ENCODE results near the gene CACNA1I. TPM values are rescaled to one million over a fixed set of nuclear protein-coding genes. Genes with fewer than 3 reads are reported as not detected.

CACNA1I gene
- total and polyA plus RNA-seq, 9 donors: 0.02 to 0.23 (median 0.09) TPM; not detected in 1

DNA sequence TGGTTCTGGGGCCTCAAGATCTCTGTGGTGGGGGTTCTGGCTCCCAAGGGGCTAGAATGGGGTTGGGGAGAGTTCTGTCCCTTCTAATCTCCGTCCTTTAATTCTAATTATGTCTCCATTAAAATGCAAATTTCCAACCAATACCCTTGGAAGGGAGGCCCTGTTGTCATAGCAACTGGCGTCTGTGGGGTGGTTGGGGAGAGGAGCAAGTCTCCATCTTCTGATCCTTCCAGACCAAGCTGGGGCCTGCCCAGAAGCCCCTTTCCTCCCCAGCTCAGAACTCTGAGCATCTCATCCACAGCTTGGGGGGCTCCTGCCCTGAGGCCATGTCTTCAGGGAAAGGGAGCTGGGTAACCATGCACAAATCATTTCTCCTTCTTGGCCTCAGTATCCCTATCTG is 32.6 kb upstream of the CACNA1I start:
- no peak overlapping the region for H3K27ac ChIP-seq
- H3K4me1 ChIP-seq (ENCODE audit: insufficient read depth): no peaks in the 10 kb centered on the region
- H3K27me3 ChIP-seq: no peaks in the 10 kb centered on the region
- intact Hi-C loops (cut with DNase I): loop anchor here (2.0 to 10.0 kb wide), 4 partner anchors 363 to 487 kb away; no protein-coding TSS in a partner anchor
- H3K36me3 ChIP-seq: no peaks in the 10 kb centered on the region
- H3K4me3 ChIP-seq: no peak overlapping the region
- 45 to 61% (median 52%) methylated on average over 2 of the region's 2 CpGs for WGBS, 3 donors
- no peak for DNase-seq
- TF ChIP-seq EP300 (IDR thresholded peaks at IDR 0.05) (no peak), POLR2A (IDR thresholded peaks at IDR 0.05) (no peak)
- TF ChIP-seq, protein P1, sequence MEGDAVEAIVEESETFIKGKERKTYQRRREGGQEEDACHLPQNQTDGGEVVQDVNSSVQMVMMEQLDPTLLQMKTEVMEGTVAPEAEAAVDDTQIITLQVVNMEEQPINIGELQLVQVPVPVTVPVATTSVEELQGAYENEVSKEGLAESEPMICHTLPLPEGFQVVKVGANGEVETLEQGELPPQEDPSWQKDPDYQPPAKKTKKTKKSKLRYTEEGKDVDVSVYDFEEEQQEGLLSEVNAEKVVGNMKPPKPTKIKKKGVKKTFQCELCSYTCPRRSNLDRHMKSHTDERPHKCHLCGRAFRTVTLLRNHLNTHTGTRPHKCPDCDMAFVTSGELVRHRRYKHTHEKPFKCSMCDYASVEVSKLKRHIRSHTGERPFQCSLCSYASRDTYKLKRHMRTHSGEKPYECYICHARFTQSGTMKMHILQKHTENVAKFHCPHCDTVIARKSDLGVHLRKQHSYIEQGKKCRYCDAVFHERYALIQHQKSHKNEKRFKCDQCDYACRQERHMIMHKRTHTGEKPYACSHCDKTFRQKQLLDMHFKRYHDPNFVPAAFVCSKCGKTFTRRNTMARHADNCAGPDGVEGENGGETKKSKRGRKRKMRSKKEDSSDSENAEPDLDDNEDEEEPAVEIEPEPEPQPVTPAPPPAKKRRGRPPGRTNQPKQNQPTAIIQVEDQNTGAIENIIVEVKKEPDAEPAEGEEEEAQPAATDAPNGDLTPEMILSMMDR (IDR thresholded peaks at IDR 0.05): no peak
- H3K9me3 ChIP-seq: no peaks in the 10 kb centered on the region

GRCh38 chr22:39543095-39543494 is 27.5 kb upstream of the CACNA1I start:
- no peaks in the 10 kb centered on the region for H3K9me3 ChIP-seq
- no peaks in the 10 kb centered on the region for H3K36me3 ChIP-seq
- no peak for DNase-seq
- no peaks in the 10 kb centered on the region for H3K27me3 ChIP-seq
- 8 to 13% (median 13%) methylated on average over 11 of the region's 11 CpGs for WGBS, 3 donors
- TF ChIP-seq EP300 (IDR thresholded peaks at IDR 0.05): no peak
- TF ChIP-seq POLR2A (IDR thresholded peaks at IDR 0.05): no peak
- no peak overlapping the region for H3K27ac ChIP-seq
- H3K4me3 ChIP-seq: no peak overlapping the region
- intact Hi-C loops (cut with DNase I): loop anchor here in 2 of 4 donors (2.0 to 10.0 kb wide), 2 partner anchors 476 to 482 kb away; no protein-coding TSS in a partner anchor
- no peaks in the 10 kb centered on the region for H3K4me1 ChIP-seq (ENCODE audit: insufficient read depth)

- TF ChIP-seq POLR2A (IDR thresholded peaks at IDR 0.05) (no peak), EP300 (IDR thresholded peaks at IDR 0.05) (no peak)
- TF ChIP-seq, protein P1 (IDR thresholded peaks at IDR 0.05): no peak
- intact Hi-C loops (cut with DNase I): loop anchor here in 1 of 4 donors (10.0 kb wide), 1 partner anchor 479 kb away; no protein-coding TSS in a partner anchor
- DNase-seq: peak in 3 of 5 donors; percentile 66 to 76 (median 70)
- H3K27ac ChIP-seq: no peak overlapping the region
- H3K4me1 ChIP-seq (ENCODE audit: insufficient read depth): no peaks in the 10 kb centered on the region
- WGBS, 3 donors: 21 to 29% (median 25%) methylated on average over 39 of the region's 39 CpGs
- no peak overlapping the region for H3K4me3 ChIP-seq
- H3K9me3 ChIP-seq: no peaks in the 10 kb centered on the region
- H3K27me3 ChIP-seq: no peaks in the 10 kb centered on the region
- no peaks in the 10 kb centered on the region for H3K36me3 ChIP-seq
Observed at GRCh38 chr22:39545386-39546365, 24.9 kb upstream of the CACNA1I start.

- no peaks in the 10 kb centered on the region for H3K4me1 ChIP-seq (ENCODE audit: insufficient read depth)
- no peaks in the 10 kb centered on the region for H3K36me3 ChIP-seq
- TF ChIP-seq POLR2A (IDR thresholded peaks at IDR 0.05): no peak
- TF ChIP-seq, protein P1 (IDR thresholded peaks at IDR 0.05): no peak
- no peak for TF ChIP-seq EP300 (IDR thresholded peaks at IDR 0.05)
- H3K27me3 ChIP-seq: no peaks in the 10 kb centered on the region
- WGBS, 3 donors: 23 to 39% (median 29%) methylated on average over 5 of the region's 5 CpGs
- DNase-seq: no peak
- no peak overlapping the region for H3K27ac ChIP-seq
- no peaks in the 10 kb centered on the region for H3K9me3 ChIP-seq
- intact Hi-C loops (cut with DNase I): loop anchor here in 1 of 4 donors (10.0 kb wide), 1 partner anchor 478 kb away; no protein-coding TSS in a partner anchor
- no peak overlapping the region for H3K4me3 ChIP-seq
Observed at GRCh38 chr22:39546889-39547586, 23.5 kb upstream of the CACNA1I start.
